ENCODE data around the gene HINT3.

GRCh38 chr6:125948455-125948854 is 8.1 kb upstream of the HINT3 start:
- TF ChIP-seq CTCF (conservative IDR thresholded peaks at IDR 0.05) (no peak), EZH2 (IDR thresholded peaks at IDR 0.05; ENCODE audit: low read depth) (no peak)

Data from PC-9 (cell line).